Fibroblast of lung (primary cell): Measurements from ENCODE around the gene CDYL2. TPM values are rescaled to one million over a fixed set of nuclear protein-coding genes. Genes with fewer than 3 reads are reported as not detected.

ENCODE experiments used
- DNase-seq, 2 donors: peaks; one replicate each; pipeline versions ENCODE4 v3.0.0 to v3.0.0-alpha.2; 2010; ENCODE audit warnings: low read depth in 2 of 2
- H2AFZ ChIP-seq: 2 replicates; pipeline ENCODE4 v1.5.1; 2012; ENCODE audit warnings: low read length, control low read depth, inconsistent platforms
- H3K27ac ChIP-seq: 2 replicates; pipeline ENCODE4 v1.5.1; 2011; ENCODE audit warnings: low read length, control low read depth; ENCODE audit not compliant: insufficient read depth
- H3K27me3 ChIP-seq: 2 replicates; pipeline ENCODE4 v1.5.1; 2011; ENCODE audit warnings: mild to moderate bottlenecking, low read length; ENCODE audit not compliant: control insufficient read depth, insufficient read depth
- H3K36me3 ChIP-seq: 2 replicates; pipeline ENCODE4 v1.5.1; 2011; ENCODE audit warnings: low read length; ENCODE audit not compliant: control insufficient read depth, insufficient read depth
- H3K4me1 ChIP-seq: 2 replicates; pipeline ENCODE4 v1.5.1; 2011; ENCODE audit warnings: low read length; ENCODE audit not compliant: control insufficient read depth, insufficient read depth; ENCODE audit errors: extremely low read depth
- H3K4me2 ChIP-seq: 2 replicates; pipeline ENCODE4 v1.5.1; 2011; ENCODE audit warnings: low read length, control low read depth; ENCODE audit not compliant: insufficient read depth; ENCODE audit errors: extremely low read depth
- H3K4me3 ChIP-seq, 4 experiments: fragments of 200-600 bp in 1 of 4; sonication (generic) in 1 of 4; replicated peaks in 1 of 4; 2 replicates each; pipeline ENCODE4 v1.5.1; 2011 to 2016; ENCODE audit warnings: low read length in 4 of 4, low read depth in 3 of 4, mild to moderate bottlenecking in 3 of 4, control low read depth in 2 of 4, inconsistent platforms in 1 of 4, mixed read lengths in 1 of 4; ENCODE audit not compliant: insufficient read depth in 1 of 4; ENCODE audit errors: control extremely low read depth in 1 of 4
- H3K79me2 ChIP-seq: 2 replicates; pipeline ENCODE4 v1.5.1; 2012; ENCODE audit warnings: mild to moderate bottlenecking, low read length, inconsistent platforms; ENCODE audit not compliant: control insufficient read depth, insufficient read depth
- H3K9ac ChIP-seq: 2 replicates; pipeline ENCODE4 v1.5.1; 2011; ENCODE audit warnings: mild to moderate bottlenecking, low read length, control low read depth; ENCODE audit not compliant: insufficient read depth
- H3K9me3 ChIP-seq: 2 replicates; pipeline ENCODE4 v1.5.1; 2012; ENCODE audit warnings: low read depth, low read length; ENCODE audit not compliant: control insufficient read depth, insufficient read depth
- H4K20me1 ChIP-seq: 2 replicates; pipeline ENCODE4 v1.5.1; 2011; ENCODE audit warnings: low read length; ENCODE audit not compliant: control insufficient read depth, insufficient read depth; ENCODE audit errors: extremely low read depth
- CTCF ChIP-seq, 2 donors: IDR thresholded peaks in 1 of 2; conservative IDR thresholded peaks in 1 of 2; 1 replicate in 1 of 2; 2 replicates in 1 of 2; pipeline ENCODE4 v1.5.1; 2011 to 2012; ENCODE audit warnings: low read length in 2 of 2, control low read depth in 1 of 2, inconsistent platforms in 1 of 2, low read depth in 1 of 2, mild to moderate bottlenecking in 1 of 2
- EZH2 ChIP-seq: IDR thresholded peaks from 2 replicates; pipeline ENCODE4 v1.5.1; 2012; ENCODE audit warnings: low read length, control low read depth, mild to moderate bottlenecking; ENCODE audit errors: missing control alignments
- polyA plus RNA-seq, 2 donors: library from polyadenylated mRNA; depleted of rRNA in 1 of 2; stranded (reverse) in 1 of 2; unstranded in 1 of 2; fragments of >200 nt; gene quantifications; 2 replicates each; pipeline ENCODE4 v1.2.1, GENCODE V29; 2011 to 2012; ENCODE audit warnings: missing spikeins in 1 of 2
- total RNA-seq: library from RNA; depleted of rRNA; stranded (reverse); fragments of >200 nt; gene quantifications from 2 replicates; pipeline ENCODE4 v1.2.1, GENCODE V29; 2014

CDYL2 gene
- total and polyA plus RNA-seq, 2 donors (not counting 1 experiment from before 2014, with no cell fraction given) = 1.1 to 3.5 TPM

GRCh38 chr16:80611930-80612327 lies 192.5 kb downstream of the CDYL2 start:
- TF ChIP-seq CTCF (conservative IDR thresholded peaks at IDR 0.05 in 1 of 2, IDR thresholded peaks at IDR 0.05 in 1 of 2; ENCODE audit: low read depth in 1 of 2, low read length in 2 of 2) = no peak
- no peak for TF ChIP-seq EZH2
- no peaks in the 10 kb centered on the region for H3K36me3 ChIP-seq
- no peaks in the 10 kb centered on the region for H4K20me1 ChIP-seq
- no peak overlapping the region for H3K27ac ChIP-seq
- no peaks in the 10 kb centered on the region for H3K4me1 ChIP-seq
- no peak overlapping the region for H3K9ac ChIP-seq
- H3K4me2 ChIP-seq = no peak overlapping the region
- no peaks in the 10 kb centered on the region for H3K9me3 ChIP-seq
- H3K79me2 ChIP-seq = no peaks in the 10 kb centered on the region
- H3K27me3 ChIP-seq = no peaks in the 10 kb centered on the region
- no peak overlapping the region for H3K4me3 ChIP-seq
- DNase-seq = no peak
- no peak overlapping the region for H2AFZ ChIP-seq

GRCh38 chr16:80611171-80611929 lies 193.0 kb downstream of the CDYL2 start:
- H3K27ac ChIP-seq = no peak overlapping the region
- no peaks in the 10 kb centered on the region for H3K79me2 ChIP-seq
- no peaks in the 10 kb centered on the region for H4K20me1 ChIP-seq
- no peaks in the 10 kb centered on the region for H3K27me3 ChIP-seq
- H3K9me3 ChIP-seq = no peaks in the 10 kb centered on the region
- H3K4me2 ChIP-seq = no peak overlapping the region
- no peaks in the 10 kb centered on the region for H3K36me3 ChIP-seq
- no peak for TF ChIP-seq CTCF (conservative IDR thresholded peaks at IDR 0.05 in 1 of 2, IDR thresholded peaks at IDR 0.05 in 1 of 2; ENCODE audit: low read depth in 1 of 2, low read length in 2 of 2)
- no peak for TF ChIP-seq EZH2
- H3K9ac ChIP-seq = no peak overlapping the region
- no peak overlapping the region for H2AFZ ChIP-seq
- H3K4me1 ChIP-seq = no peaks in the 10 kb centered on the region
- no peak for DNase-seq
- H3K4me3 ChIP-seq = no peak overlapping the region

- Histone ChIP-seq H3K9ac (no peak overlapping the region), H3K27ac (no peak overlapping the region), H3K4me1 (no peaks in the 10 kb centered on the region), H3K4me3 (no peak overlapping the region), H3K79me2 (no peaks in the 10 kb centered on the region), H2AFZ (no peak overlapping the region), H3K4me2 (no peak overlapping the region), H3K36me3 (no peaks in the 10 kb centered on the region), H3K9me3 (no peaks in the 10 kb centered on the region), H4K20me1 (no peaks in the 10 kb centered on the region), H3K27me3 (no peaks in the 10 kb centered on the region)
- no peak for TF ChIP-seq CTCF (conservative IDR thresholded peaks at IDR 0.05 in 1 of 2, IDR thresholded peaks at IDR 0.05 in 1 of 2; ENCODE audit: low read depth in 1 of 2, low read length in 2 of 2)
- no peak for TF ChIP-seq EZH2
- no peak for DNase-seq
Measured at GRCh38 chr16:80610481-80611156, 193.8 kb downstream of the CDYL2 start.
